ENCODE results near the gene FUT6.
"Not testable (repeated sequence)": the region's sequence is repeated elsewhere in the genome, so short reads cannot be mapped to it uniquely, and the experiment has no call there.

FUT6 gene

DNA sequence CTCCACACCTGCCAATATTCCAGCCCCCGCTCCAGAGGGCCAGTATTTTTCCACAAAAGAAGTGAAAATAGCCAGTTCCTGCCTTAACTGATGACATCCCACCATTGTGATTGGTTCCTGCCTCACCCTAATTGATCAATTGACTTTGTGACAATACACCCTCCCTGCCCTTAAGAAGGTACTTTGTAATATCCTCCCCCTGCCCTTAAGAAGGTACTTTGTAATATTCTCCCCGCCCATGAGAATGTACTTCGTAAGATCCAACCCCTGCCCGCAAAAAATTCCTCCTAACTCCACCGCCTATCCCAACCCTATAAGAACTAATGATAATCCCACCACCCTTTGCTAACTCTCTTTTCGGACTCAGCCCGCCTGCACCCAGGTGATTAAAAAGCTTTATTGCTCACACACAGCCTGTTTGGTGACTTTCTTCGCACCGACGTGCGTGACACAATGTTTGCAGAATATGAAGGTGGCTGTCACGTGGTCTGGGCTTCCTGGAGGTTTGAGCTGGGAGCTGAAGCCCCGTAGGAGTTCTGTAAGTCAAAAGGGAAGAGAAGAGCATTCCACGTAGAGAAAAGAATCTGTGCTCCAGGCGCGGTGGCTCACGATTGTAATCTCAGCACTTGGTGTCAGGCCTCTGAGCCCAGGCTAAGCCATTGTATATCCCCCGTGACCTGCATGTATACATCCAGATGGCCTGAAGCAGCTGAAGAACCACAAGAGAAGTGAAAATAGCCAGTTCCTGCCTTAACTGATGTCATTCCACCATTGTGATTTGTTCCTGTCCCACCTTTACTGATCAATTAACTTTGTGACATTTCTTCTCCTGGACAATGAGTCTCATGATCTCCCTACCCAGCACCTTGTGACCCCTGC is 17.9 kb upstream of the FUT6 start:
- DNase-seq: no peak

DNA sequence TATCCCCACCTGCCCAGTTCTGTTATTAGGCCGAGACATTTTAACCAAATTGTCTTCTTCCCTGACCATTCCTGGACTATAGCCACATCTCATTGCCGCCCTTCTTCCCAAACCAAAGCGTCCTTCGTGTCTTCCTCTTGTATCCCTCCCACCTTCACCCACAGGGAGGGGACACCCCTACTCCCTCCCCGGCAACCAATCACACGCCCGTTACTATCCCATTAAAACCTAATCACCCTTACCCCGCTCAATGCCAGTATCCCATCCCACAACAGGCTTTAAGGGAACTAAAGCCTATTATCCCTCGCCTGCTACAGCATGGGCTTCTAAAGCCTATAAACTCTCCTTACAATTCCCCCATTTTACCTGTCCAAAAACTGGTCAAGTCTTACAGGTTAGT is 15.6 kb upstream of the FUT6 start:
- DNase-seq: not testable (repeated sequence)

DNA sequence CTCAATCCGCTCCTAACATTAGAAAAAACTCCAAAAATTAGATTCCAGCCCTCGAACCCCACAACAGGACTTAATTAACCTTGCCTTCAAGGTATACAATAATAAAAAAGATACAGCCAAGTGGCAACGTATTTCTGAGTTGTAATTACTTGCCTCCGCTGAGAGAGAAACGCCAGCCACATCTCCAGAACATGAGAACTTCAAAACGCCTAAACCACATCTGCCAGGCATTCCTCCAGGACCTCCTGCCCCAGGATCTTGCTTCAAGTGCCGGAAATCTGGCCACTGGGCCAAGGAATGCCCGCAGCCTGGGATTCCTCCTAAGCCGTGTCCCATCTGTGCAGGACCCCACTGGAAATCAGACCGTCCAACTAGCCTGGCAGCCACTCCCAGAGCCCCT is 14.6 kb upstream of the FUT6 start:
- DNase-seq: not testable (repeated sequence)

GRCh38 chr19:5851302-5851701 is 11.8 kb upstream of the FUT6 start, which contains the start of gene FUT3:
Gene FUT3 (minus strand): TSS chr19:5851449.
- no peak for DNase-seq

- DNase-seq: no peak
Measured at GRCh38 chr19:5850743-5851293, 11.3 kb upstream of the FUT6 start.

GRCh38 chr19:5850189-5850588 is 10.7 kb upstream of the FUT6 start:
- no peak for DNase-seq

GRCh38 chr19:5848621-5849020 is 9.1 kb upstream of the FUT6 start:
- not testable (repeated sequence) for DNase-seq

DNA sequence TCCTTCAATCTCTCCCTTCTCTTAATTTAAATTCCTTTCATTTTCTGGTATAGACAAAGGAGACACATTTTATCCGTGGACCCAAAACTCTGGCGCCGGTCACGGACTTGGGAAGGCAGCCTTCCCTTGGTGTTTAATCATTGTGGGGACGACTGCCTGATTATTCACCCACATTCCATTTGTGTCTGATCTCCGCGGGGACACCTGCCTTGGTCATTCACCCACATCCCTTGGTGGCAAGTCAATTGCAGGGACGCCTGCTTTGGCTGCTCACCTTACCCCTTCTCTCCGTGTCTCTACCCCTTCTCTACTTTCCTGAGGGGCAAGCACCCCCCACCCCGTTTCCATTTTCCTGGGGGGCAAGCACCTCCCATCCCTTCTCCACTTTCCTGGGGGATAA is 8.3 kb upstream of the FUT6 start:
- not testable (repeated sequence) for DNase-seq

- no peak for DNase-seq
Measured at GRCh38 chr19:5844456-5845433, 5.2 kb upstream of the FUT6 start.

- DNase-seq: no peak
Measured at GRCh38 chr19:5843295-5843927, 3.9 kb upstream of the FUT6 start.

GRCh38 chr19:5841735-5842111 is 2.2 kb upstream of the FUT6 start:
- DNase-seq: not testable (repeated sequence)

- no peak for DNase-seq
Measured at GRCh38 chr19:5838353-5839064, 993 bp downstream of the FUT6 start.

DNA sequence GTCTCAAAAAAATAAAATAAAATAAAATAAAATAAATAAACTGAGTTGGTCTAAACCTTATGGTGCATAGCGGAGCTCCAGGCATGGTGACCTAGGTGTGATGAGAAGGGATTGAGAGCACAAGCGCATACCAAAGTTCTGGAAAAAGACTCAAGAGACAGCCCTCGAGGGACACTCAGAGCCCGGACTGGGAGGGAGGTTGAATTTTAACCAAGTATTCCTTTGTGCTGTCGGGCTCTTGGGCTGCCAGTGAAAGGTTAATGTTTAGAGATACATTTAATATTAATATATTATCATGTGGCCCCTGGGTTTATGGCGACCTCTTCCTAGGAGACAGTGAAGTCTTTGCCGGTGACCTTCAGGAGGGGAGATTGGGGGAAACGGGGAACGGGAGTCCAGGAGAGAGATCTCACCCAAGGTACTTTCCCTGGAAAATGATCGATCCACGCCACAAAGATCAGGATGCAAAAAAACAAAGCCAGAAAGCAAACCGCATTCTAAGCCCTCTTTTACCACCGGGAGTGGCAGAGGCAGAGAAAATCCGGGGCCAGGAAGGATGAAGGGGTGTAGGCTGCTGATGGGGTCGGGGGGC is 1.6 kb downstream of the FUT6 start:
- no peak for DNase-seq

DNA sequence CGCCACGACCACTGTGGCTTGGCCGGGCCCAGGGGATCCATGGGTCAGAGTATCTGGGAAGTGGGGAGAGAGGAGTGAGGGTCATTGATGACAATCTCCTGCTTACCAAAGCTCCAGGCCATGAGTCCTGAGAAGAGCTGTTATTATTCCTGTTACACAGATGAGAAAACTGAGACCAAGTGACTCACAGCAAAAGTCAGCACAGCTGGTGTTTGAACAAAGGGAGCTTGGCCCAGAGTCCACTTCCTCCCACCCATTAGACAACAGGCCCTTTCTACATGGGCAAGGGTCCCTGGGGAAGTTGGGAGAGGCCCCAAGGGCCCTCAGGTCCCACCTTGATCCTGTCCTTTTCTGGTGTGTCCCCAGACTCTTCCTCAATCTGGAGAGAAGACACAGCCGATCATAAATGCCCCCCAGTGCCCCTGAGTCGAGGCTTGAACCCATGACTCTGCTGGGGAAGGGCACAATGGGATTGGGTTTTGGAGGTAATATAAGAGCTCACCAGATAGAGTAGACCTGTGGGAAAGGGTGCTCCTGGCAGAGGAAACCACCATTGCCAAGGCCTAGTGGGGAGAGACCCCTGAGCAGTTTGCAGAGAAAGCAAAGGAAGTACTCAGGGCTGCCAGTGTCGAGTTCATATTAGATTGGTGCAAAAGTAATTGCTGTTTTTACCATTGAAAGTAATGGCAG is 6.8 kb downstream of the FUT6 start:
- no peak for DNase-seq

DNA sequence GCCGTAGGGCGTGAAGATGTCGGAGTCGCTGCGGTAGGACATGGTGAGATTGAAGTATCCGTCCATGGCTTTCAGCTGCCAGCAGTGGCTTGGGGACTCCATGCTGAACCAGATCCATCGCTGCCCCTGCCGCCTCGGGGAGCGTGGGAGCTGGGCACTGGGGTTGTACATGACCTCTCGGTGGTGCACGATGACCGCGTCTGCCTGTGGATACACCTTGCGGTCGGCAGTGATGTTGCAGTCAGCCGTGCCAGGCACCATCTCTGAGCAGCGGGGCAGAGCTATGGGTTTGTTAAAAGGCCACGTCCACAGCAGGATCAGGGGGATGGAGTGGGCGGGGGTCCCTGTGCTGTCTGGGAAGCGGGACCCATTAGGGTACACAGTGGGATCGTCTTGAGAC is 7.4 kb downstream of the FUT6 start:
- DNase-seq: no peak

GRCh38 chr19:5831159-5831558 is 8.3 kb downstream of the FUT6 start:
- DNase-seq: no peak

GRCh38 chr19:5829567-5830310 is 9.8 kb downstream of the FUT6 start:
- DNase-seq: no peak

DNA sequence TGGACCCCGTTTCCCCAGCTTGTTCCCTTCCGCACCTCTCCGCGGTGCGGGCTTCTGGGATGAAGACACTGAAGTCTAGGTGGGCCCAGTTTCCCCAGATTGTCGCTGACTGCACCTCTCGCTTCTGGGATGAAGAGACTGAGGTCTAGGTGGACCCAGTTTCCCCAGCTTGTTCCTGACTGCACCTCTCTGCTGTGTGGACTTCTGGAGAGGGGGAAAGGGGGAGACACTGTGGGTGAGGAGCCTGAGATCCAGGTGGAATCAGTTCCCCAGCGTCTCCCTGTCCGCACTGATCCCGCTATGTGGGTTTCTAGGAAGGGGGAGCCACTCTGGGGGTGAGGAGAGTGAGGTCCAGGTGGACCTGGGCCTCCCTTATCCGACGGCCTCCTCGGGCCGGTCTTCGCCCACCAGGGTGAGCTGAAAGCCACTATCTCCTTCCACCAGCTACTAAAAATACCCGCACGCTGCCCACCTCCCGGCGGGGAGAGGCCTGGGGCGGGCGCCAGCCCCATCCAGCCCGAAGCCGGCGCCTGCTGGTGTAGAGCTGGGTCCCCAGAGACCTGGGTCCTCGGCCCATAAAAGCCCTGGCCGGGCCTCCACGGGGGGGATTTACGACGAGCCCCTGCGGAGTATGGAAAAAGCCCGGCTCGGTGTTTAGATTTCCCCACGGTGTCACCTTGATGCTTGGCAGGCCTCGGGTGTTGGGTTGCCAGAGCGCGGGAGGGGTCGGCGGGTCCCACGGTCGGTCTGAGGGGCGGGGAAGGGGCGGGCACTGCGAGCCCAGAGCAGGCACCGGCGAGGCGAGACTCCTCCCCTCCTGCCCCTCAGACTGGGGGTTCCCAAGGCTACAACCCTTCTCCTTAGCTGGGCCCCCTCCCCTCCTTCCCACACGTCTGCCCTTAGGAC is 10.6 kb downstream of the FUT6 start:
- peak; percentile 7 to 8 for DNase-seq

Data from CD4-positive, alpha-beta T cell treated with Interleukin-1 beta for 1 hour (primary cell).